ENCODE results near the gene KCNIP3.

Gene KCNIP3

DNA sequence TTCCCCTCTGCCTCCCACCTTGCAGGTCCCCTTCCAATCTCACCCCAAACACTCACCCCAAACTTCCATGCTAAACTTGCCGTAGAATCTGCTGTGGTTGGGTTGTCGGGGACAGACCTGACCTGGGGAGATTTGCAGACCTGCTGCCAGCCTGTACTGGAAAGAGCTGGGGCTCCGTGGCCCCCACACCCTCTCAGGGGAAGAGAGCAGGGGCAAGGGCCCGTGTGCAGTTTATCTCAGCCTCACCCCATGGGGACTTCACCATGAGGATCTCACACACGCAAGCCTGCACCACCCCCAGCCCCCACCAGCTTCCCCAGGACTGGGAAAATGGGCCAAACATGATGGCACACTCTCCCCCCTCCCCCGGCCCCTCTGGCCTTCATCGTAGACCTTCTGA is 30.7 kb downstream of the KCNIP3 start:
- DNase-seq (ENCODE audit: extremely low read depth in 1 of 2, low read depth in 1 of 2): no peak

DNA sequence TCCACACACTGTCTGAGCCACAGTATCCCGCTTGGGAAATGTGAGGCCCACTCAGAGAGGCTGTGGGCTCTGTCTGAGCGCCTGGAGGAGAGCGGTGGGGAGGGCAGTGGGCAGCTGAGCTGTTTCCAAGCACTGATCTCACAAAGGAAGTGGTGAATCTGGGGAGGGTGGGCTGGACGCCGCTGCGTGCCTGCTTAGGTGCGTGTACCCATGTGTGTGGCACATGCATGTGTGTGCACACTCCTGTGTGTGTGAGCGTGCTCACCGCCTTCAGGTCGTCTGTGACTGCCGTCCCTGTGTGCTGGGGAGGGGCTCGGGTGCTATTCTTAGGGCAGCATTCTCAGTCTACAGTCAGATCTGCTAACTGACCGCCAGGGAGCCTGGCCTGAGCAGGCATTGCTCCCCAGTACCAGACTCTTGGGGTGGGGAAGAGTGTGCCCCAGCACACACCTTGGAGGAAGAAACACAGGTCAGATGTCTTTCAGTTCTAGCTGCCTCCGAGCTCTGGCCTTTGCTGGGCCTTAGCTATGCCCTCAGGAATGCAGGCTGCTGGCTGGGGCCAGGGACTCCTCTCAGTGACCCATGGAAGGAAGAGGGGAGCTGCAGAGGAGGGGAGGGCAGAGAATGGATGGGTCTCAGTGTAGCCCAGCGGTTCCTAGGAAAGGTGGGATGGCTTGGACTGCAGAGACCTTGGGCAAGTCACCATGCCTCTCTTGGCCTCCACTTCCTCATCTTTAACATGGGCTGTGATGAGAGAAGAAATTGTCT is 31.4 kb downstream of the KCNIP3 start:
- DNase-seq (ENCODE audit: extremely low read depth in 1 of 2, low read depth in 1 of 2): no peak

DNA sequence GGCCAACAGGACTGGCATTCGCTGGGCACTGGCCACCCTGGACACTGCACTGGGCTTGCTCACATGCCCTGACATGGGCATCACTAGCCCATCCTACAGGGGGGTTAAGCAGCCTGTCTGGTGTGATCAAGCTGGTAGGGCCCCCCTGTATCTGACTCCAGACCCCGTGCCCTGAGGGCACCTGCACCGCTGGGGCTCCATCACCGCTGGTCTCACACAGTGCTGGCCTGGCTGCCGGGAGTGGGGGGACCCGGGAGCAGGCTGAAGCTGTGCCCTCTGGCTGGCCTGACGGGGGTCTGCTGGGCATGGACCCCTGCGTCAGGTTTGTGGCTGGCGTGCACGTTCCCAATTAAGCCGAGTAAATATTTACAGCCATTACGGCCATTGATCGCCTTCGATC is 32.3 kb downstream of the KCNIP3 start:
- no peak for DNase-seq (ENCODE audit: extremely low read depth in 1 of 2, low read depth in 1 of 2)

DNA sequence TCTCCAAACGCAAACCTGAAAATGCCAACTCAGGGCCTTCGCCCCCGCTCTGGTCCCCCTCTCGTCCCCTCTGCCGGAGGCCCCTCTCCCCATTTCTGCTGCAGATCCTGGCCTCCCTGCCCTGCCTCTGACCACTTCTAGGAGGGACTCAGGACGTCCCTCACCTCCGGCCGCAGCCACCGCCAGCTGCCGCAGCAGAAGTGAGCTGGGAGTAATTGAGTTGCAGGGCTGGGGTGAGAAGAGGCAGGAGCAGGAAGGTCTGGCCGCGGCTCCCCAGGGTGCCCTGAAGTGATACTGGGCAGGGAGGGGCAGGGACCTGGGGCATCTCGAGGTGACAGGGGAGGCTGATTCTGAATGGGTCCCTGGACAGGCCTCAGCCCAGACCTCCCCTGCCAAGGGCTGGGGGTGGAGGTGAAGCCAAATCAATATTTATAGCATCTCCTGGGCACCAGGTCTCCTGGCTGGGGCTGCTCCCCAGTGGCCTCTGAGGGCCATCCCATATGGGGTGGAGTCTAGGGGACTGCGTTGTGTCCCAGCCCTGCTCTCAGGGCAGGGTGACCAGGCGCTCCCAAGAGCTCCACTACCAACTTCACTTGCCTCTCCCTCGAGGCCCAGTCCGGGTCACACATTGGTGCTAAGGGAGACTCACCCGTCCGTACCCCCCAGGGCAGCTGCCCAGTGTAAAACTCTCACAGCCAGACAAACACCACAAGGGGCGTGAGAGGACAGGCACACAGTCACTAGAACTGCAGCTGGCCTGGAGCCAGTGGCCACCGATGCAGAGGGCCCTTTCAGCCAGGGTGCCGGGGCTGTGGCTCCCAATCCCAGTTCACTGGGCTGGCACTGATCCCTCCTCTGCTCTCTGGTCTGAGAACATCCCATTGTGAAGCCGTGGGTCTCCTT is 33.0 kb downstream of the KCNIP3 start:
- no peak for DNase-seq (ENCODE audit: extremely low read depth in 1 of 2, low read depth in 1 of 2)

DNA sequence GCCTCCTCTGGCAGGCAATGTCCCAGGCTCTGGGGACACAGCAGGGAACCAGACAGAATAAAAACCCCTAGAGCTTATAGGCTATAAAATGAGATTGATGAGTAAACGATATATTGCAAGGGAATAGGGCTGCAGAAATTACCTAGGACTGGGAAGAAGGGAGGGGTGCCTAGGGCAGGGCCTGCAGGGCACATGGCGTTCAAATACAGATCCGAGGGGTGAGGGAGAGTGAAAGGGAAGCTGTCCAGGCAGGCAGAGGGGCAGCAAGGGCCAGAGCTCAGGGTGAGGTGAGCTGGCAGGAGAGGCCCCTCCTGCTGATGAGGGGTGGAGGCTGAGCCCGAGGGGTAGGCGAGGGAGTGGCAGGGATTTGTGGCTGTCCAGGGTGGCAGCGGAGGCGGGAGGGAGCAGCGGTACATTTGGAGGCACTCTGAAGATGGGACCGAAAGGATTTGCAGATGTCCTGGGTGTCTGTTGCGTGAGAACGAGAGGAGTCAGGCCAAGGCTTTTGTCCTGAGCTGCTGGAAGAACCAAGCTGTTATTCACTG is 33.7 kb downstream of the KCNIP3 start:
- no peak for DNase-seq (ENCODE audit: extremely low read depth in 1 of 2, low read depth in 1 of 2)

DNA sequence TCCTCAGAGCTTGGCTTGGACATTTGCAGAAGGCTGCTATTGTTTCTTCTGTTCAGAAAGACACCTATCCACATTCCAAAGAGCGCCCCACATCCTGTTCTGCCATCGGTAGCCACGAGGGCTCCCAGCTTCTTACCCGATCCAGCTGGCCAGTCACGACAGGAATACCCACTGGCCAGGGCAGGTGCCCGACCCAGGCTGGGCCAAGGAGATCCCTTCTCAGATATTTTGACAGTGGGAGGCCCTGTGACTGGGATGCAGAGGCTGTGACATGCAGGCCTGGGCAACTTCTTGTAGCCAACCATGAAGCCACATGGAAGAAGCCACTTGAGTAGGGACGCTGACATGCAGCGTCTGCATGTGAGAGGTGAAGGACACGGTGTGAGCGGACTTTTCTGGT is 34.5 kb downstream of the KCNIP3 start:
- DNase-seq (ENCODE audit: extremely low read depth in 1 of 2, low read depth in 1 of 2): no peak

DNA sequence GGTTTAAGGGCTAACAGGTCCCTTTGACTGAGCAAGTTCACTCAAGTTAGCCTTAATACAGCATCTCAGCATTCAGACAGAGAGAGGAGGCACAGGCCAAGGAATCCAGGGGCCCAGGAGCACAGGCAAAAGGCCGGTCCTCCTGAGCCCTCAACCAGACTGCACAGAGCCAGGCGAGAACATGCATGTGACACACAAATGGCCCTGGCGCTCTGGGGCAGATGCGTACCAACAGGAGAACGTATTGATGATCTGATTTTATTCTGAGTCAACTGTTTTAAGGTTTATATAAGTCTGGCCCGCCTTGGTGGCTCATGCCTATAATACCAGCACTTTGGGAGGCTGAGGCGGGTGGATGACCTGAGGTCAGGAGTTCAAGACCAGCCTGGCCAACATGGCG is 34.9 kb downstream of the KCNIP3 start:
- DNase-seq (ENCODE audit: extremely low read depth in 1 of 2, low read depth in 1 of 2): no peak

DNA sequence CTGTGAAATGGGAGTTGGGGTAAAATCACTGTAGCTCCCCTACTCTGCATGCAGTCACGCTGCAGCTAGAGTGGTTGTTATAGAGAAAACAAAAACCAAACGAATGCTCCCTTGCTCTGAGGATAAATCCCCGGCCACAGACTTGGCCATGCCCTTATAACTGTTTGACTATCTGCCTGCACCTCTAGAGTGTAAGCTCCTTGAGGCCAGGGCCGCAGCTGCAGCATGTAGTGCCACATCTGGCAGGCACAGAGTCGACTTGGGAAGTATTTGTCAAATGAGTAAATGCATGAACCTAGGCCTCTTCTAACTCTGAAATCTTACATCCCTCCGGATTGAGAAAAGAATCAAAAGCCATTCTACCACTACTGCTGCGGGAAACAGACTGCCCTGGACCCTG is 35.9 kb downstream of the KCNIP3 start:
- DNase-seq (ENCODE audit: extremely low read depth in 1 of 2, low read depth in 1 of 2): no peak

DNA sequence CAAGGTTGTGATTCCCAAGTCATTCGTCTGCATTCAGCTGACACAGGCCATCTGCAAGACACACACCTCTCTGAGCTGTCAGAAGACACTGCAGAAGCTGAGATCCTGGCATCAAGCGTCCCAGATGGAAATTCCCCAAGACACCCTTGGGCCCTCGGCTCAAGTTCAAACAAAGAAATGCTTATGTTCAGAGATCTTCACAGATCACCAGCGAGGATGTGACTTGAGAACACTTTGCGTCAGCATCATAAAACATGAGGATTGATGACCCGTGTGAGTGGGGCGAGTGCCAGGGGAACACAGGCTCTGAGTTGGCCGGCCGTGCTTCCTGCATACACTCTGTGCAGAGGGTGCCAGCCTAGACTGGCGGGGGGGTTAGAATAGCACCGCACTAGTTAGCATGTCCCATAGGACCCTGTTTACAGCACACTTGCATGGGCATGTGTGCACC is 36.8 kb downstream of the KCNIP3 start:
- DNase-seq (ENCODE audit: extremely low read depth in 1 of 2, low read depth in 1 of 2): no peak

DNA sequence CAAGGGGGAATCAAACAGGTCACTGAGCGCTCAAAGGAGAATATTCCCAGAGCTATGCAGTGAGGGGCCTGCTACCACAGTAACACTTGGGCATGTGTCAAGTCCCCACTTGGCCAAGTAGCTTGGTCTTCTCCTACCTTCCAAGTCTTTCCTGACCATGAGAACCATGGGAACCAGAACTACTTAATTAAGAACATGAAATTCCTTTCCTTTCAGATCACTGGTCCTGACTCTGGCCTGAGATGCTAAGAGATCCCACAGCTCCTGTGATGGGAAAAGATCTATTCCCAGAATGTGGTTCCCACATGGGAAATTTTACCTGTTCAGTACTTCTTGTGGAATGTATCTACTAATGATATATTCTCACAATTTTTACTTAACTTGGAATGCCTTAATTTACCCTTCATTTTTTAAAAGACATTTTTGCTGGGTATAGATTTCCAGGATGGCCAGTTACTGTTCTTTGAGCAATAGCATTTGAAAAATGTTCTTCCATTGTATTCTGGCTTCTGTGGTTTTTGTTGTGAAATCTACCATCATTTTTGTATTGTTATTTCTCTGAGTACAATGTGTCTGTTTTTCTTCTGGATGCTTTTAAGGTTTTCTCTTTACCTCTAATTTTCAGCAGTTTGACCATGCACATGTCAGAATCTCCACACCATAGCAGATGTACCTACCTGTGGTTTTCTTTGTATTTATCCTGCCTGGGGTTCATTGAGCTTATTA is 37.9 kb downstream of the KCNIP3 start:
- DNase-seq (ENCODE audit: extremely low read depth in 1 of 2, low read depth in 1 of 2): no peak

DNA sequence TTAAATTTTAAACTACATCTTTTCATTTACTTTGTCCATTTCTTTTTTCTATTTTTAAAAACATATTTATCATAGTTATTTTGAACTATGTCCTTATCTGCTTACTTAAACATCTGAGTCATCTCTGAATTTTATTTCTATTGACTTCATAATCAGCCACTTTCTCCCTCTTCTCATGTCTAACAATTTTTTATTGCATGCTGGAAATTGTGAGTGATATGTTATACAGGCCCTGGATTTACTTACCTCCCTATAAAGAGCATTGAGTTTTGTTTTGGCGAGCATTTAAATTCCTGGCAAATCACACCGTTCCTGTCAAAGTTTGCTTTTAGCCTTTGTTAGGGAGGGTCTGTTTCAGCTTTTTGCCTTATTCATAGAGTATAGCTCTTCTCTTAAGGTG is 39.3 kb downstream of the KCNIP3 start:
- DNase-seq (ENCODE audit: extremely low read depth in 1 of 2, low read depth in 1 of 2): no peak

DNA sequence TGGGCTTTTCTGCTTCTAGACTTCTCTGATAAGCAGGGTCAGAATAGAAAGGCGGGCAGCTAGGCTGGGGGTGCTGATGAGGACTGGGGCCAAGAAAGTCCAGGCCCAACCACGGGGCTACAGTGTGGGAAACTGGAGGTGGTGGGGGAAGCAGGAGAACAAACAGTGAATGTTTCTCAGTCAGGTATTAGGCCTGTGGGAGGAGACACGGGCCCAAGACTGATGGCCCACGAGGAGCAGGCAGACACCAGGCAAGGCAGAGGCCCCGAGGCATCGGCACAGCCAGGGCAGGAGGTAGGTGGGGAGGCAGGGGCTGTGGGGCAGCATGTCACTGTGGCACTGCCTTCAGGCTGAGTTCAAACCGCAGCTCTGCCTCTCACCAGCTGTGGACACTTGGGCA is 40.7 kb downstream of the KCNIP3 start:
- no peak for DNase-seq (ENCODE audit: extremely low read depth in 1 of 2, low read depth in 1 of 2)

DNA sequence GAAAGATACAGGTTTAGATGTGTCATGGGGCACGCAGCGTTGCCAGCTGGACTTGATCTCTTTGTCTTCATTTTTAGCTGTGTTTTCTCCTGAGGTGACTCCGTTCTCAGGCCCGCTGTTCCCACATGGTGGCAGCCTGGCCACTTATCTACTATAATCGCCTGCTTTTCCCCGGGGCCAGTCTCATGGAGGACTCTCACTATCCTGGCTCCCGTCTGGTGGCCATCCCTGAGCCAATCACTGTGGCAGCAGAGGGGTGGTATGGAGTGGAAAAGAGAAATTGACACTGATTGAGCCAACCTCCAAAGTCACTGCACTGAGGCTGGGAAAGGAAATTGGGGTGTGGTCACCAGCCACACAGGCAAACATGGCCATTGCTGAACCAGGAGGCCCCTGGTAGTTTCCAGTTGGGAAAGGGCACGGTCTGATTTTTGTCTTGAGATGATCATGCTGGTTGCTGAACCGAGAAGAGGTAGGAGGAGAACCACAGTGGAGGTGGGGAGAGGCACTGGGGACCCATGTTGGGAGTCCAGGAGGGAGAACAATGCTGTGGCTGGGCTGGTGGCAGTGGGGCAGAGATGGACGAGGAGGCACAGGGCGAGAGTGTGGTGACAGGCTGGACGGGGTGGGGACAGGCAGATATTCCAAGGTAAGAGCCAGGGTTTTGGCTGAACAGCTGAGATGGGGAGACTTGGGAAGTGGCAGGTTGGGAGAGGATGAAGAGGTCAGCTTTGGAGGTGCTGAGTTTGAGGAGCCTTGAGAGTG is 45.6 kb downstream of the KCNIP3 start:
- DNase-seq (ENCODE audit: extremely low read depth in 1 of 2, low read depth in 1 of 2): no peak

DNA sequence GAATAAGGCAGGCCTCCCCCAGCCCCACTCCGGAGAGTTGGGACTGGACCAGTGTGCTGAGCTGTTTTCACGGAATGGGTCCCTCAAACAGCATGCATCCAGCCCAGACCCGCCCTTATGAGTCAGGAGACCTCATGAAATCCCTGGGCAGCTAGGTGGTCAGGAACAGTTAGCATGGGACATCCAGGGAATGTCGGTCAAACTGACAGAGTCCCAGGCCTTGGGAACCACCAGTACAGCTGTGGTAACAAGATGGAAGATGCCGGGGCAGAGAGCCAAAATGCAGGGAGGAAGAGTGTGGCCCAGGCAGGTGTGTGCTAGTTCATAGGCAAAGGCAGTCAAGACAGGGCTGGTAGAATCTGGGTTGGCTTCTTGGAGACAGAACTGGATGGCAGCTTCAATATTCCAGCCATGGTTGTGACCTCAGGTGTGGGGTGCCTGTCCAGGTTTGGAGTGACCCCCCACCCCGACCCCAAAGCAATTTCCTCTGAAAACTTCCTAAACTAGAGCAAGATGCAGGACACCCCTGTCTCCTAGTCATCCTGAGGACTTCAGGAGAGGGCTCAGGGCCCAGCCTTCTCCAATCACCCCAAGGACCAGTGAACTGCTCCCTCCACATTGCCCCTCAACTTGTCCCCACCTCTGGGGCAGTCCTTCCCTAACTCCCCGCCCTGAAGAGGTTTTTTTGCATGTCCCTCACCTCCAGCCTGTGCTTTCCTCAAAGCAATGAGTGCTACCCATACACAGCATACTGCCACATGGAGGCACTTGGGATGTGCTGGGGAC is 46.5 kb downstream of the KCNIP3 start:
- DNase-seq (ENCODE audit: extremely low read depth in 1 of 2, low read depth in 1 of 2): no peak

DNA sequence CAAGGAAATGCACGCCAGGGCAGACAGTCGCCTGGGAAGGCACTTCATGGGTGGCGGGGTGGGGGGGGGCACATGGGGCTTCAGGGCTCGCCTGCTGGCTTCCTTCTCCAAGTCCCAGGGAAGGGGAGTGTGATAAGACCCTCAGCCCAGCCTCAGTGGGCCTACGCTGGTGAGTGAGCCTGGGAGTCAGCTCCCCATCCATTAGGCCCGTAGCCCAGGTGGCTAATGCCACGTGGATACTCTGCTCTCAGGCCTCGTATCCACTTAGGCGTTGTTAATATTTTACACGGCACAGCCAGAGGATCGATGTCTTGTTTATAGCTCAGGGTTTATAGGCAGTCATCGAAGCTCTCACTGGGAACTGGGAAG is 47.1 kb downstream of the KCNIP3 start:
- DNase-seq (ENCODE audit: extremely low read depth in 1 of 2, low read depth in 1 of 2): no peak

DNA sequence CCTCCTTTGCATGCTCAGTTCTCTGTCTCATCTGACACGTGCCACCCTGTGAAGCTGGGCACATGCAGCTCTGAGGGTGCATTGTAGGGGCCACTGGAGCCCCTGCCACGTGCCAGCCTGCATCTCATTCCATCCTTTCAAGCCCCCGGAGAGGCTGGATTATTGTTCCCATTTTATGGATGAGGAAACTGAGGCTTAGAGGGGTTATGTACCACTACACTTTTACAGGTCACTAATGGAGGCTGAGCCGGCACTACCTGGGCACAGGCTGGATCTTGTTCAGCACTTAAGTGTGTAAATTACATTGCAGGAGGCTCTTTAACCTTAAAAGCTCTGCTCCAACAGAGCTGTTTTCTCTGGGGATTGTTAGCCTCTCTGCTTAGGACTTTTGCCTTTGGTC is 47.5 kb downstream of the KCNIP3 start:
- DNase-seq (ENCODE audit: extremely low read depth in 1 of 2, low read depth in 1 of 2): no peak

DNA sequence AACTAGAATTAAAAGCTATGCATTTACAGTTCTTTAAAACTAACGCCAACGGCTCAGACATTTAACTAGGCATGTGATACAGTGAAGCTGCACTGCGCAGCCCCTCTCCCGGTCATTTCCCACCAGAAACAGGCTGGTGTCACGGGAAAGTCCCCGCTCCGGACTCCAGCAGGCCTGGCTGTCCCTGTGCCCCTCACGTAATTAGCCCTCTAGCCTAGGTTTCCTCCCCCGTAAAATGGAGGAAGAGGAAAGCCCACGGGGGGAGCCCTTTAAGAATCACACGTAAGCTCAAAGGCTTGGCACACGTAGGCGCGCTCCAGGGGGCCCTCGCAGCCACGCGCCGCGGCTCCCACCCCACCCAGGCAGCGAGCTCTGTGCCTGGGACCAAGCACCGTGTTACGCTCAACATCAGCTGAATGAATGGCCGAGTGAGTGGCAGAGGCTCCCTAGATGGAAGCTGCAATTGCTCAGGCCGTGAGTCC is 48.0 kb downstream of the KCNIP3 start:
- DNase-seq (ENCODE audit: extremely low read depth in 1 of 2, low read depth in 1 of 2): no peak

DNA sequence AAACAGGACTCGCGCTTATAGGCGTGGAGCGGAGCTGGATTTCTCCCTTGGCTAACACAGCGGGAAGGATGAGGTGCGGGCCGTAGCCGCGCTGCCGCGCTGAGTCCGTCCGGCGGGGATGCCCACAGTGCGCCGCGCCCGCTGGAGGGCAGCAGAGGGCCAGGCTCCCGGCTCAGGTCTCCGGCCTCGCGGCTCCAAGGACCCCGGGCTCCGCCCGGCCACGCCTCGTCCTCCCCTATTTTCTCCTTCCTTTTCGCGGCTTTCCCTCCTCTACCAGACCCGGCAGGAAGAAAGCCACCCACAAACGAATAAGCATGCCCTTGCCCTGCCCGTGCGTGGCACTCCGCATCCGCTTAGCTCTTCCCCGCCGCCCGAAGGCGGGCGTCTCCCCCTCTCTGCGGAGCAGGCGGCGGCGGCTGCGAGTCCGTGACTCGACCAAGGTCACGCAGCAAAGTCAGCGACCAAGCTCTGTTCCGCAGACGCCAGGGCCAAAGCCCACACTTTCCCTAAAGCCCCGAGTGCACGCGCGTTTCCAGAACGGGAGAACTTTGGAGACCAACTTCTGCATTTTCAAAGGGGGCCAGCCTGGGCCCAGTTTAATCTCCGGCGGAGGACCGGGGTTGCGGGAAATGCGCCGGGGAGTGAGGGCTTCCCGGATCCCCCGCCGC is 48.5 kb downstream of the KCNIP3 start:
- DNase-seq (ENCODE audit: extremely low read depth in 1 of 2, low read depth in 1 of 2): peak; percentile 41 to 43

DNA sequence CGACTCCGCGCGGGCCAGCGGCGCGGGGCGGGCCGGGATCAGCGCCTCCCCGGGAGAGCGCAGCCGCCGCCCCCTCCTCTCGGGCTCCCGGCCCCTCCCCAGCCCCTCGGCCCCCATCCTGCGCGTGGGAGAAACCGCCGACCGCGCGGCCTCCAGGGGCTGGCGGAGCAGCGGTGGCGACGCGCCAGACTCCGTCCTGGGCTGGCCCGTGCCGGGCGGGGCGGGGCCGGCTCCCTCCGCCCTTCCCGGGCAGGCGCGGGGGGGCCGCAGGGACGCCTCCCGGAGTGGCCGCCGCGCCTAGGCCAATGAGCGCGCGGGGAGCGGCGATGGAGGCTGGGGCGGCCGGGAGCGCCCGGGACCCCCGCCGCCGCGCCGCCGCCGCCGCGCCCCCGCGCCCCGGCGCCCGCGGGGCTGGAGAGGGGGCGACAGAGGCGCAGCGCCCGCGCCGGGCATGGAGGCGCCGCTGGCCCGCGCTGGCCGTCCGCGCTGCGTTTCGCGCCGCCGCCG is 49.1 kb downstream of the KCNIP3 start:
- DNase-seq (ENCODE audit: extremely low read depth in 1 of 2, low read depth in 1 of 2): peak in 1 of 2 donors; percentile 8
